Fibroblast of lung (primary cell): ENCODE measurements around the gene CRYBA2.

ENCODE experiments used
- CTCF ChIP-seq, 2 donors: IDR thresholded peaks in 1 of 2; conservative IDR thresholded peaks in 1 of 2; 1 replicate in 1 of 2; 2 replicates in 1 of 2; pipeline ENCODE4 v1.5.1; 2011 to 2012; ENCODE audit warnings: low read length in 2 of 2, control low read depth in 1 of 2, inconsistent platforms in 1 of 2, low read depth in 1 of 2, mild to moderate bottlenecking in 1 of 2
- EZH2 ChIP-seq: IDR thresholded peaks from 2 replicates; pipeline ENCODE4 v1.5.1; 2012; ENCODE audit warnings: low read length, control low read depth, mild to moderate bottlenecking; ENCODE audit errors: missing control alignments

DNA sequence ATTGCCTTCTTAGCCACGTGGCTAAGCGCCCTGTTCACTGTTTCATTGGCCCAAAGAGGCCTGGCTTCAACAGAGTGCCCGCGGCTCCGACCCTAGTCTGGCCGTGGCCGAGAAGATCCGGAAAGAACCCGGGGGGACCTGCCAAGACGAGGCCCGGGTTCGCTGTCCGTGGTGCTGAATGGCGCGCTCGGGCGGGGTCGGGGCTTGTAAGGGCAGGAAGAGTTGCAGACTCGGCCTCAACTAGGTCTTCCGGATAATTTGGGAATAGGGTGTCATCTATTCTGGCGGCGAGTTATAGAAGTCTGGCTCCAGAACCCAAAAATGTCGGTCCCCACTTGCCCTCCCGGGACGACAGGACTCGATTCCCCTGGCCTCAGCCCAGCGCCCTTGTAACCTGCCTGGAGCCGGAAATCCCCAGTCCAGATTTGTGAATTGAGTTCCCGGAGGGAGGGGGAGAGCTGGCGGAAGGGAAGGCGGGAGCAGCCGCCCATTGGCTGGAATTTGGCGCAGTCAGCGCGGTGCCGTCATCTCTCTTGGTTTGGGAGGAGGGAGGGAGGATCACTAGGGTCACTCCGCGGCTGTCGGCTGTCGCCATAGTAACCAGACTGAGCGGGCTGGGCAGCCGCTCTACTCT is 30.2 kb downstream of the CRYBA2 start:
- TF ChIP-seq CTCF (conservative IDR thresholded peaks at IDR 0.05 in 1 of 2, IDR thresholded peaks at IDR 0.05 in 1 of 2; ENCODE audit: low read depth in 1 of 2, low read length in 2 of 2) (no peak), EZH2 (no peak)
